HCT116 (cell line): ENCODE measurements around the gene KRT39. TPM values are rescaled to one million over a fixed set of nuclear protein-coding genes. Genes with fewer than 3 reads are reported as not detected.

Source experiments
- ATAC-seq: fragments of 200-7000 bp; cut with Tn5 transposase; 2 replicates; pipeline ENCODE4 v1.9.1; 2020; ENCODE audit warnings: mild to moderate bottlenecking, moderate library complexity
- BruUV-seq: library from RNA; stranded (reverse); fragments of 400-500 nt; replicated peaks from 2 replicates; lab custom pipeline; 2021; lab: Mats Ljungman, UMichigan
- CTCF ChIA-PET: fragments of 300-600 bp; sonication (Branson Sonifier 250); formaldehyde crosslinking; loops from one replicate; lab custom pipeline; 2021; ENCODE audit warnings: antibody characterized with exemption; lab: Charles Lee
- POLR2A ChIA-PET: fragments of 300-600, 350-600 bp; sonication (Branson Sonifier 250); formaldehyde crosslinking; loops from one replicate; lab custom pipeline; 2021; ENCODE audit warnings: antibody characterized with exemption; lab: Charles Lee
- RAD21 ChIA-PET, 2 experiments: fragments of 300-600 bp; sonication (Branson Sonifier 250); formaldehyde crosslinking; loops; one replicate each; lab custom pipeline; 2023; ENCODE audit warnings: low total read pairs in 2 of 2; ENCODE audit not compliant: uncharacterized antibody in 2 of 2, unreplicated experiment in 2 of 2, low non-redundant PET in 1 of 2; lab: Charles Lee
- DNase-seq: peaks from one replicate; pipeline ENCODE4 v3.0.0-alpha.2; 2010; ENCODE audit warnings: low read depth, low spot score
- H2AFZ ChIP-seq: fragments of 200-600 bp; shearing (Covaris generic), sonication (generic); 2 replicates; pipeline ENCODE4 v1.6.1; 2017; ENCODE audit warnings: low read depth, mixed run types, mixed read lengths, antibody characterized with exemption, low read length; ENCODE audit not compliant: poor library complexity, severe bottlenecking
- H3K27ac ChIP-seq: 2 replicates; pipeline ENCODE4 v1.5.1; 2012; ENCODE audit warnings: low read depth, low read length
- H3K27me3 ChIP-seq: fragments of 200-600 bp; sonication (generic); 2 replicates; pipeline ENCODE4 v1.6.1; 2016; ENCODE audit warnings: mixed run types, low read length, mixed read lengths; ENCODE audit not compliant: insufficient read depth
- H3K36me3 ChIP-seq, 2 experiments: fragments of 200-500 bp in 1 of 2; fragments of 200-600 bp in 1 of 2; sonication (Bioruptor generic) in 1 of 2; sonication (generic) in 1 of 2; 2 replicates each; pipeline versions ENCODE4 v1.5.1 to v1.6.1; 2014 to 2016; ENCODE audit warnings: low read length in 2 of 2, inconsistent platforms in 1 of 2, mixed read lengths in 1 of 2, mixed run types in 1 of 2; ENCODE audit not compliant: insufficient read depth in 2 of 2, control insufficient read depth in 1 of 2
- H3K4me1 ChIP-seq, 2 experiments: fragments of 200-600 bp in 1 of 2; sonication (generic) in 1 of 2; 2 replicates each; pipeline versions ENCODE4 v1.5.1 to v1.6.1; 2012 to 2017; ENCODE audit warnings: low read length in 2 of 2, inconsistent platforms in 1 of 2, mild to moderate bottlenecking in 1 of 2, mixed read lengths in 1 of 2, mixed run types in 1 of 2, moderate library complexity in 1 of 2; ENCODE audit not compliant: insufficient read depth in 2 of 2, control insufficient read depth in 1 of 2
- H3K4me2 ChIP-seq: fragments of 200-600 bp; sonication (generic); 2 replicates; pipeline ENCODE4 v1.6.1; 2017; ENCODE audit warnings: mixed run types, low read length, mixed read lengths
- H3K4me3 ChIP-seq, 2 experiments: fragments of 200-600 bp in 1 of 2; sonication (generic) in 1 of 2; replicated peaks in 1 of 2; 2 replicates each; pipeline ENCODE4 v1.5.1; 2011 to 2016; ENCODE audit warnings: low read length in 2 of 2, control low read depth in 1 of 2, low read depth in 1 of 2, mild to moderate bottlenecking in 1 of 2, mixed read lengths in 1 of 2, mixed run types in 1 of 2
- H3K79me2 ChIP-seq: fragments of 200-600 bp; sonication (generic); 2 replicates; pipeline ENCODE4 v1.6.1; 2017; ENCODE audit warnings: mild to moderate bottlenecking, mixed run types, low read length, moderate library complexity, mixed read lengths; ENCODE audit not compliant: insufficient read depth
- H3K9ac ChIP-seq: fragments of 200-600 bp; sonication (generic); 2 replicates; pipeline ENCODE4 v1.6.1; 2016; ENCODE audit warnings: low read length, mixed read lengths
- H3K9me2 ChIP-seq: fragments of 200-600 bp; sonication (generic), shearing (Covaris generic); 2 replicates; pipeline ENCODE4 v1.6.1; 2017; ENCODE audit warnings: mixed run types, mild to moderate bottlenecking, moderate library complexity; ENCODE audit not compliant: insufficient read depth
- H3K9me3 ChIP-seq, 2 experiments: fragments of 200-500 bp in 1 of 2; fragments of 200-600 bp in 1 of 2; sonication (Bioruptor generic) in 1 of 2; sonication (generic) in 1 of 2; 2 replicates each; pipeline ENCODE4 v1.6.1; 2014 to 2017; ENCODE audit warnings: low read length in 2 of 2, mixed read lengths in 2 of 2, inconsistent platforms in 1 of 2, low read depth in 1 of 2, mild to moderate bottlenecking in 1 of 2, mixed run types in 1 of 2, moderate library complexity in 1 of 2; ENCODE audit not compliant: control insufficient read depth in 1 of 2, insufficient read depth in 1 of 2
- H4K20me1 ChIP-seq: fragments of 200-600 bp; sonication (generic), shearing (Covaris generic); 2 replicates; pipeline ENCODE4 v1.6.1; 2017; ENCODE audit warnings: mixed run types, mild to moderate bottlenecking, moderate library complexity; ENCODE audit not compliant: insufficient read depth
- CBX3 ChIP-seq: IDR thresholded peaks from 2 replicates; pipeline ENCODE4 v1.6.1; 2012; ENCODE audit warnings: low read depth
- POLR2AphosphoS5 ChIP-seq: IDR thresholded peaks from 2 replicates; pipeline ENCODE4 v1.6.1; 2011; ENCODE audit warnings: mild to moderate bottlenecking, low read depth, low read length, moderate library complexity
- SP1 ChIP-seq: IDR thresholded peaks from 2 replicates; pipeline ENCODE4 v1.6.1; 2012; ENCODE audit warnings: low read depth
- TCF7L2 ChIP-seq: IDR thresholded peaks from 2 replicates; pipeline ENCODE4 v1.7.0; 2011; ENCODE audit warnings: borderline replicate concordance, inconsistent platforms; ENCODE audit not compliant: insufficient read depth, insufficient read length; ENCODE audit errors: extremely low read depth
- intact Hi-C: fragments of 100-400 bp; cut with micrococcal nuclease; formaldehyde crosslinking; loops from 2 replicates; pipeline ENCODE4 v1.10.0; 2022
- total RNA-seq: library from RNA; stranded (reverse); gene quantifications from one replicate; pipeline ENCODE4 v1.2.1, GENCODE V29; 2021; ENCODE audit not compliant: unreplicated experiment
- TF ChIP-seq, protein P1 (sequence below), 3 experiments: fragments of 200-600 bp in 1 of 3; sonication (generic) in 1 of 3; IDR thresholded peaks in 2 of 3; conservative IDR thresholded peaks in 1 of 3; 2 replicates each; pipeline ENCODE4 v1.5.1; 2012 to 2017; ENCODE audit warnings: low read depth in 2 of 3, low read length in 2 of 3, antibody characterized with exemption in 1 of 3, borderline replicate concordance in 1 of 3, control low read depth in 1 of 3, mild to moderate bottlenecking in 1 of 3, mixed read lengths in 1 of 3, mixed run types in 1 of 3, moderate library complexity in 1 of 3; ENCODE audit not compliant: insufficient read depth in 1 of 3

The KRT39 gene
- total RNA-seq, 1 experiment from 2014 or later, result not detected

DNA sequence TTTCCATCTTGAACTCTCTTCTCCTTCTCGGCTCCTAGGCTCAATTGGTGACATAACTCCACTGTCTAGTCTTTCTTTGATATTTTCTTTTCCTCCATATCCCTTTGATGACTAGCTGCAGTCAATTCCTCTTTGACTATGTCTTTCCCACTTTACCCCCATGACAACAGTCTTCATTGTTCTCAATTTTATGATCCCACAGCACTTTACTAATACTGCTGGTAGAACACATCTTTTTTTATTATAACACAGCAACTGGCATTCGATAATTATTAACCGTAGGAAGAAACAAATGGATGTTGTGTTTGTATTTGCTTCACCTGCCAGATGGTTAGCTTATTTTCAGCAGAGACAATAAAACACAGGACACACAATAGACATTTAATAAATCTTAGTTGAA, 25.9 kb upstream of the KRT39 start:
- H3K79me2 ChIP-seq, result no peaks in the 10 kb centered on the region
- DNase-seq, result no peak
- H3K27ac ChIP-seq, result no peak overlapping the region
- H3K9ac ChIP-seq, result no peak overlapping the region
- POLR2A ChIA-PET, result no interaction called here
- no peaks in the 10 kb centered on the region for H4K20me1 ChIP-seq
- H3K4me3 ChIP-seq, result no peak overlapping the region
- no peak for ATAC-seq
- no peaks in the 10 kb centered on the region for H3K36me3 ChIP-seq
- no peaks in the 10 kb centered on the region for H3K27me3 ChIP-seq
- intact Hi-C loops, result no loop called here
- peaks cover 0 to 11% of the 10 kb centered on the region in 2 experiments; a peak in 1 of 4 replicates for H3K9me3 ChIP-seq
- RAD21 ChIA-PET, result no interaction called here
- H3K4me2 ChIP-seq, result no peak overlapping the region
- no peak for TF ChIP-seq POLR2AphosphoS5
- BruUV-seq, result no TSS peak
- CTCF ChIA-PET, result no interaction called here
- H3K4me1 ChIP-seq, result peaks cover 5 to 18% of the 10 kb centered on the region in 2 experiments; a peak in 3 of 4 replicates
- peak overlapping the region; percentile 77 for H2AFZ ChIP-seq
- no peaks in the 10 kb centered on the region; the same call in 1 of the 2 replicates for H3K9me2 ChIP-seq

DNA sequence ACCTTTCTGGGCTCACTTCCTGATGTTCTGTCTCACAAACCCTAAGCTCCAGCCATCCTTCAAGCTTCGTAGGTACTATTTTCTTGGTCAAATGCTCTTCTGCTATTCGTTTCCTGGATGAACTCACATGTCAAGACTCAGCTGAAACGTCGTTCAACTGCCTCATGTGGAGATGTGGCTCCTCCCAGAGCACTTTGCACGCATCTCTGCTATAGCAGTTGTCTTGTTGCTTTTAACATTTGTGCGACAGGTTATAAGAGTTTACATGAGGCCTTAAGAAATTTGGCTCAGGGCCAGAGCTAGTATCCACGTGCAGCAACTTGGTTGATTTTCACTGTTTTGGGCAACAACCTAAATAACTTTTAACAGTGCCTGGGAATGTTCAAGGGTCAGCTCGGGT, 20.2 kb upstream of the KRT39 start:
- Histone ChIP-seq H3K4me1 (no peaks in the 10 kb centered on the region), H3K9me2 (no peaks in the 10 kb centered on the region; the same call in 1 of the 2 replicates), H3K79me2 (no peaks in the 10 kb centered on the region), H3K9ac (no peak overlapping the region), H3K4me3 (no peak overlapping the region), H3K36me3 (no peaks in the 10 kb centered on the region), H3K27me3 (no peaks in the 10 kb centered on the region)
- CTCF ChIA-PET, result no interaction called here
- POLR2A ChIA-PET, result no interaction called here
- TF ChIP-seq SP1 (no peak), TCF7L2 (no peak), CBX3 (no peak)
- TF ChIP-seq, protein P1, sequence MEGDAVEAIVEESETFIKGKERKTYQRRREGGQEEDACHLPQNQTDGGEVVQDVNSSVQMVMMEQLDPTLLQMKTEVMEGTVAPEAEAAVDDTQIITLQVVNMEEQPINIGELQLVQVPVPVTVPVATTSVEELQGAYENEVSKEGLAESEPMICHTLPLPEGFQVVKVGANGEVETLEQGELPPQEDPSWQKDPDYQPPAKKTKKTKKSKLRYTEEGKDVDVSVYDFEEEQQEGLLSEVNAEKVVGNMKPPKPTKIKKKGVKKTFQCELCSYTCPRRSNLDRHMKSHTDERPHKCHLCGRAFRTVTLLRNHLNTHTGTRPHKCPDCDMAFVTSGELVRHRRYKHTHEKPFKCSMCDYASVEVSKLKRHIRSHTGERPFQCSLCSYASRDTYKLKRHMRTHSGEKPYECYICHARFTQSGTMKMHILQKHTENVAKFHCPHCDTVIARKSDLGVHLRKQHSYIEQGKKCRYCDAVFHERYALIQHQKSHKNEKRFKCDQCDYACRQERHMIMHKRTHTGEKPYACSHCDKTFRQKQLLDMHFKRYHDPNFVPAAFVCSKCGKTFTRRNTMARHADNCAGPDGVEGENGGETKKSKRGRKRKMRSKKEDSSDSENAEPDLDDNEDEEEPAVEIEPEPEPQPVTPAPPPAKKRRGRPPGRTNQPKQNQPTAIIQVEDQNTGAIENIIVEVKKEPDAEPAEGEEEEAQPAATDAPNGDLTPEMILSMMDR (IDR thresholded peaks at IDR 0.05 in 2 of 3, conservative IDR thresholded peaks at IDR 0.05 in 1 of 3; ENCODE audit: borderline replicate concordance in 1 of 3, insufficient read depth in 1 of 3, low read depth in 2 of 3, low read length in 2 of 3), result no peak
- TF ChIP-seq, all 23 proteins: peak for 0
- H2AFZ ChIP-seq, result no peak overlapping the region
- H3K4me2 ChIP-seq, result no peak overlapping the region
- peaks cover 0 to 15% of the 10 kb centered on the region in 2 experiments; a peak in 1 of 4 replicates for H3K9me3 ChIP-seq
- DNase-seq (no peak), ATAC-seq (no peak)
- no TSS peak for BruUV-seq
- RAD21 ChIA-PET, result no interaction called here
- H4K20me1 ChIP-seq, result no peaks in the 10 kb centered on the region
- H3K27ac ChIP-seq, result no peak overlapping the region
- intact Hi-C loops, result no loop called here
